SK-N-SH (cell line): ENCODE measurements around the gene SMAD3. TPM values are rescaled to one million over a fixed set of nuclear protein-coding genes. Genes with fewer than 3 reads are reported as not detected.

Source experiments
- CTCF ChIA-PET: fragments of 300-600, 350-600 bp; formaldehyde crosslinking; extraction: SDS; loops from one replicate; lab custom pipeline; 2021; lab: Yijun Ruan, JAX
- POLR2A ChIA-PET: fragments of 350-600 bp; sonication (Branson Sonifier 250); formaldehyde crosslinking; extraction: SDS; loops from one replicate; lab custom pipeline; 2020; ENCODE audit warnings: antibody characterized with exemption, inconsistent platforms; lab: Yijun Ruan, JAX
- DNase-seq: peaks from one replicate; pipeline ENCODE4 v3.0.0; 2012
- H2AFZ ChIP-seq: fragments of 200-600 bp; sonication (generic); 2 replicates; pipeline ENCODE4 v1.8.1; 2016; ENCODE audit warnings: antibody characterized with exemption, mild to moderate bottlenecking, low read depth
- H3F3A ChIP-seq: fragments of 200-600 bp; sonication (generic); replicated peaks from 2 replicates; pipeline ENCODE3; 2016; ENCODE audit warnings: antibody characterized with exemption, mild to moderate bottlenecking; ENCODE audit not compliant: insufficient read depth
- H3K27ac ChIP-seq, 2 experiments: fragments of 200-500 bp in 1 of 2; fragments of 200-600 bp in 1 of 2; sonication (Bioruptor generic) in 1 of 2; sonication (generic), shearing (Covaris generic) in 1 of 2; 2 replicates each; pipeline versions ENCODE4 v1.5.1 to v1.6.1; 2014 to 2016; ENCODE audit warnings: low read depth in 2 of 2, inconsistent platforms in 1 of 2, low read length in 1 of 2, mild to moderate bottlenecking in 1 of 2, mixed read lengths in 1 of 2
- H3K27me3 ChIP-seq: fragments of 200-600 bp; sonication (generic), shearing (Covaris generic); 2 replicates; pipeline ENCODE4 v1.6.1; 2016; ENCODE audit warnings: mixed run types; ENCODE audit not compliant: insufficient read depth
- H3K36me3 ChIP-seq, 2 experiments: fragments of 200-500 bp in 1 of 2; fragments of 200-600 bp in 1 of 2; sonication (Bioruptor generic) in 1 of 2; sonication (generic) in 1 of 2; replicated peaks in 1 of 2; 2 replicates each; pipeline versions ENCODE3 to v1.5.1; 2014 to 2016; ENCODE audit warnings: low read length in 1 of 2, mild to moderate bottlenecking in 1 of 2; ENCODE audit not compliant: insufficient read depth in 2 of 2, control insufficient read depth in 1 of 2
- H3K4me1 ChIP-seq, 2 experiments: fragments of 200-500 bp in 1 of 2; fragments of 200-600 bp in 1 of 2; sonication (Bioruptor generic) in 1 of 2; sonication (generic), shearing (Covaris generic) in 1 of 2; 2 replicates each; pipeline versions ENCODE4 v1.5.1 to v1.6.1; 2014 to 2016; ENCODE audit warnings: low read depth in 1 of 2, low read length in 1 of 2, mixed run types in 1 of 2; ENCODE audit not compliant: insufficient read depth in 2 of 2, control insufficient read depth in 1 of 2
- H3K4me2 ChIP-seq: fragments of 200-600 bp; sonication (generic), shearing (Covaris generic); 2 replicates; pipeline ENCODE4 v1.6.1; 2017; ENCODE audit warnings: mixed run types
- H3K4me3 ChIP-seq, 2 experiments: fragments of 200-500 bp in 1 of 2; fragments of 200-600 bp in 1 of 2; sonication (Bioruptor generic) in 1 of 2; sonication (generic), shearing (Covaris generic) in 1 of 2; 2 replicates each; pipeline versions ENCODE4 v1.5.1 to v1.8.1; 2014 to 2016; ENCODE audit warnings: low read depth in 2 of 2, inconsistent platforms in 1 of 2, low read length in 1 of 2, mild to moderate bottlenecking in 1 of 2, mixed read lengths in 1 of 2, moderate library complexity in 1 of 2
- H3K79me2 ChIP-seq: fragments of 200-600 bp; sonication (generic); 2 replicates; pipeline ENCODE4 v1.8.1; 2017; ENCODE audit warnings: mild to moderate bottlenecking; ENCODE audit not compliant: insufficient read depth
- H3K9ac ChIP-seq: fragments of 200-600 bp; sonication (generic); 2 replicates; pipeline ENCODE4 v1.6.1; 2017; ENCODE audit warnings: mixed run types
- H3K9me2 ChIP-seq: fragments of 200-600 bp; sonication (generic); 2 replicates; pipeline ENCODE4 v1.6.1; 2017; ENCODE audit warnings: mixed run types
- H3K9me3 ChIP-seq: fragments of 200-600 bp; sonication (generic); 2 replicates; pipeline ENCODE4 v1.6.1; 2017; ENCODE audit warnings: mixed run types, mild to moderate bottlenecking, moderate library complexity
- H4K20me1 ChIP-seq: fragments of 200-600 bp; sonication (generic); 2 replicates; pipeline ENCODE4 v1.6.1; 2017; ENCODE audit warnings: mild to moderate bottlenecking, mixed run types; ENCODE audit not compliant: insufficient read depth
- FOSL2 ChIP-seq: IDR thresholded peaks from 2 replicates; pipeline ENCODE4 v1.4.0; 2012; ENCODE audit warnings: low read depth, mild to moderate bottlenecking, moderate library complexity, borderline replicate concordance
- FOXJ3 ChIP-seq: sonication (generic); formaldehyde crosslinking; IDR thresholded peaks from 2 replicates; pipeline ENCODE4 v1.5.1; 2020; ENCODE audit warnings: mild to moderate bottlenecking, missing genetic modification reagents
- FOXM1 ChIP-seq: IDR thresholded peaks from 2 replicates; pipeline ENCODE4 v1.4.0; 2012; ENCODE audit warnings: low read depth, mild to moderate bottlenecking
- JUND ChIP-seq: IDR thresholded peaks from 2 replicates; pipeline ENCODE4 v1.4.0; 2012
- MXI1 ChIP-seq: IDR thresholded peaks from 2 replicates; pipeline ENCODE4 v1.6.1; 2012; ENCODE audit warnings: mild to moderate bottlenecking, low read depth, low read length, improper control_type of control experiment
- NFIC ChIP-seq: IDR thresholded peaks from 2 replicates; pipeline ENCODE4 v1.4.0; 2012; ENCODE audit warnings: borderline replicate concordance
- POLR2AphosphoS5 ChIP-seq: IDR thresholded peaks from 2 replicates; pipeline ENCODE4 v1.6.1; 2012; ENCODE audit warnings: low read depth, low read length
- RCOR1 ChIP-seq: fragments of 150-350 bp; IDR thresholded peaks from 2 replicates; pipeline ENCODE4 v1.6.1; 2017; ENCODE audit warnings: antibody characterized with exemption, low read length
- RFX5 ChIP-seq: IDR thresholded peaks from 2 replicates; pipeline ENCODE4 v1.6.1; 2012; ENCODE audit warnings: mild to moderate bottlenecking, improper control_type of control experiment, low read length
- RXRA ChIP-seq: IDR thresholded peaks from 2 replicates; pipeline ENCODE4 v1.4.0; 2012; ENCODE audit warnings: low read depth, mild to moderate bottlenecking, borderline replicate concordance
- SMC3 ChIP-seq: IDR thresholded peaks from 2 replicates; pipeline ENCODE4 v1.6.1; 2012; ENCODE audit warnings: low read depth, low read length, improper control_type of control experiment
- TCF12 ChIP-seq: IDR thresholded peaks from 2 replicates; pipeline ENCODE4 v1.4.0; 2012
- WGBS: methylation state at CpG from one replicate; pipeline ENCODE4 v1.1.6; 2017; ENCODE audit warnings: low lambda C conversion rate; 5-methylcytosine and 5-hydroxymethylcytosine counted together
- polyA plus RNA-seq, 3 experiments: library from polyadenylated mRNA; depleted of rRNA; stranded (reverse); fragments of >200 nt; gene quantifications; 2 replicates each; pipeline ENCODE4 v1.2.3, GENCODE V29; 2012
- TF ChIP-seq, protein P1 (sequence below): fragments of 200-600 bp; sonication (generic); IDR thresholded peaks from 2 replicates; pipeline ENCODE4 v1.6.1; 2017; ENCODE audit warnings: antibody characterized with exemption, mild to moderate bottlenecking, moderate library complexity
- TF ChIP-seq, protein P2 (sequence below): IDR thresholded peaks from 2 replicates; pipeline ENCODE4 v1.4.0; 2012; ENCODE audit warnings: low read depth
- TF ChIP-seq, protein P3 (sequence below): fragments of 150-350 bp; IDR thresholded peaks from 2 replicates; pipeline ENCODE4 v1.6.1; 2016; ENCODE audit warnings: mild to moderate bottlenecking, low read depth, low read length
- TF ChIP-seq, protein P4 (sequence below): fragments of 150-350 bp; IDR thresholded peaks from 2 replicates; pipeline ENCODE4 v1.6.1; 2017; ENCODE audit warnings: antibody characterized with exemption, low read length, low read depth, borderline replicate concordance

SMAD3 gene
- polyA plus RNA-seq, 1 of the 3 experiments (the other 2 are of a cell fraction): 19.5 TPM

DNA sequence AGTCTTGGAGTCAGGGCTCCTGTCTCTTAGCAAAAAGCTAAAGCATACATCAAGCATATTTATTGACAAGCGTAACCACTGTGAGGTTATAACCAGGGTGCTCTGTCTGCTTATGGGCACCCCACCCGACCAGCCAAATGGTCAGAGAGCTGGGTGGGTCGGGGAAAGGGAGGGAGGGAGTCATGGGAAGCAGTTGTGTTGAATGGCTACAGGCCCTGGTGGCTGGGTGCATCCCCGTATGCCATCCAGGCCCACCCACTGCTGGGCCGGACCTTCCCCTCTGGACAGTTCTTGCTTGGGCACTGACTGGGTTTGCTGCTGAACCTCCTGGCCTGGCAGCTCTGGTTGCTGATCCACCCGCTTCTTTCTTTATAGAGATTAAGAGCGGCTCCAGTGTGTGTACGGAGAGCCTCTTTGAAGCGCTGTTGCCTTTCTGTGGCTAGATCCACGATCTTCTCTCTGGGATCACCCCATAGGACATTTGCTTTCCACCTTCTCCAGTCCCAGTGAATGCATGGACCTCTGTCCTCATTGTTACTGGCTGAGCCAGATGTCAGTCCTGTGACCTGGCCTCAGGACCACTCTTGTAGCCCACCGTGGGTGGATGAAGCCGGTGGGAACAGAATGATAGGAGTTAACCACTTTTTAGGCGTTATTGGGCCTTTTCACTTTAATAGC is 59.6 kb downstream of the SMAD3 start:
- peaks cover 76% of the 10 kb centered on the region for H3K79me2 ChIP-seq
- H3K9me3 ChIP-seq: no peaks in the 10 kb centered on the region
- 54% methylated on average over 10 of the region's 13 CpGs for WGBS
- H2AFZ ChIP-seq: no peak overlapping the region
- H3K4me2 ChIP-seq: peak overlapping the region; percentile 68
- no peak for TF ChIP-seq SMC3
- TF ChIP-seq, all 33 proteins: peak for 0
- Histone ChIP-seq H3K9ac (peak overlapping the region; percentile 73), H3K27ac (peak overlapping the region; percentile 72 to 99), H3K9me2 (no peaks in the 10 kb centered on the region), H3K4me3 (no peak overlapping the region), H4K20me1 (no peaks in the 10 kb centered on the region), H3K36me3 (peaks cover 0 to 7% of the 10 kb centered on the region in 2 experiments), H3K27me3 (no peaks in the 10 kb centered on the region), H3F3A (peaks cover 67% of the 10 kb centered on the region), H3K4me1 (peaks cover 28 to 53% of the 10 kb centered on the region in 2 experiments)
- DNase-seq: no peak
- CTCF ChIA-PET: interaction anchor here (0.6 kb wide), 1 partner anchor 404 kb away, joined by 3 read pairs; no protein-coding TSS in a partner anchor
- POLR2A ChIA-PET: no interaction called here

DNA sequence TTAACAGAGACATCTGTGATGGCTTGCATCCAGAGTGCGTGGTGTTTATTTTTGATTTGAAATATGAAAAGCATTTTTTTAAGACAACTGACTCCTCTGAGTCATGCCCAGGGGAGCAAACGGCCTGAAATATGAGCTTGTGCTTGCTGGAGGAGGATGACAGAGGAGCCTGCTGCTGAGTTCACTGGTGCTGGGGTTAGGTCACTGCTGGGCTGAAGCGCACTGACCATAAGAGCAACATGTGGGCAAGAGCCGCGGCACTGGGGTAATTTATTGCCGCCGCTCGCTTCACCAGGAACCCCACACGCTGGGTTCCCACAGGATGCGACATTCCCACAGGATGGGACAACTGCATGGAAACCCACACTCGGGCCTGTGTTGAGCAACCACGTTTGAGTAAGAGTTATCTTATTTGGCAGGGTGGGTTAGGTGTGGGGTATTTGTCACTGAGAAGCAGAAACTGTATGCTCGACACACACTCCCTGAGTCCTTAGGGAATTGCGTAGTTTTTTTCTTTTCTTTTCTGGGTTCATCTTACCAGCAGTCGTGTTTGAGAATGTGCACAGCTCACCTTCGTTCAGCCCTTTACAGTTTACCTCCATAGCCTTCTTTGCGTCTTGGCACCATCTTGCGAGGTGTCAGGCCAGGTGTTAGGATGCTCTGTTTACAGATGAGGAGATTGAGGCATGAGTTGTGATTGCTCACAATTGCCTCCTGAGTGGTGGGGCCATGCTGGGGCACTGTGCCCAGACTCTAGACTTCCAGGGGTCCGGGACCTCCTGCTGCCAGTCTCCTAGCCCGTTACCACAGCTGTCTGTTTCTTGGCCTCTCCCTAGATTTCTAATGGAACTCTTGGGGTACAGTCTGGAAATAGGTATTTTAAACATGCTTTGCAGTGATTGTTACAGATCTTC is 60.4 kb downstream of the SMAD3 start:
- ChIA-PET CTCF (interaction anchor here (1.1 kb wide), 1 partner anchor 308 kb away, joined by 3 read pairs; no protein-coding TSS in a partner anchor), POLR2A (no interaction called here)
- Histone ChIP-seq H3K9me2 (no peaks in the 10 kb centered on the region), H3K4me2 (peak overlapping the region; percentile 68), H3K4me1 (peaks cover 22 to 48% of the 10 kb centered on the region in 2 experiments), H3K36me3 (peaks cover 0 to 7% of the 10 kb centered on the region in 2 experiments), H2AFZ (no peak overlapping the region), H3K27me3 (no peaks in the 10 kb centered on the region), H3F3A (peaks cover 60% of the 10 kb centered on the region), H3K4me3 (peak overlapping the region; percentile 15 to 31; a peak in 2 of 4 replicates), H3K9ac (peak overlapping the region; percentile 73), H3K9me3 (no peaks in the 10 kb centered on the region), H3K27ac (peak overlapping the region; percentile 72 to 99), H3K79me2 (peaks cover 78% of the 10 kb centered on the region), H4K20me1 (no peaks in the 10 kb centered on the region)
- WGBS: 37% methylated on average over 12 of the region's 20 CpGs
- DNase-seq: no peak
- TF ChIP-seq POLR2AphosphoS5 (peak; percentile 80), RXRA (peak; percentile 97), JUND (peak; percentile 98), FOXM1 (peak; percentile 100), RCOR1 (no peak), SMC3 (no peak), TCF12 (peak; percentile 97), NFIC (peak; percentile 94), FOSL2 (peak; percentile 94), RFX5 (no peak), FOXJ3 (CRISPR knock-in tag) (no peak), MXI1 (peak; percentile 54; the same call in 1 of the 2 replicates)
- TF ChIP-seq, protein P1, sequence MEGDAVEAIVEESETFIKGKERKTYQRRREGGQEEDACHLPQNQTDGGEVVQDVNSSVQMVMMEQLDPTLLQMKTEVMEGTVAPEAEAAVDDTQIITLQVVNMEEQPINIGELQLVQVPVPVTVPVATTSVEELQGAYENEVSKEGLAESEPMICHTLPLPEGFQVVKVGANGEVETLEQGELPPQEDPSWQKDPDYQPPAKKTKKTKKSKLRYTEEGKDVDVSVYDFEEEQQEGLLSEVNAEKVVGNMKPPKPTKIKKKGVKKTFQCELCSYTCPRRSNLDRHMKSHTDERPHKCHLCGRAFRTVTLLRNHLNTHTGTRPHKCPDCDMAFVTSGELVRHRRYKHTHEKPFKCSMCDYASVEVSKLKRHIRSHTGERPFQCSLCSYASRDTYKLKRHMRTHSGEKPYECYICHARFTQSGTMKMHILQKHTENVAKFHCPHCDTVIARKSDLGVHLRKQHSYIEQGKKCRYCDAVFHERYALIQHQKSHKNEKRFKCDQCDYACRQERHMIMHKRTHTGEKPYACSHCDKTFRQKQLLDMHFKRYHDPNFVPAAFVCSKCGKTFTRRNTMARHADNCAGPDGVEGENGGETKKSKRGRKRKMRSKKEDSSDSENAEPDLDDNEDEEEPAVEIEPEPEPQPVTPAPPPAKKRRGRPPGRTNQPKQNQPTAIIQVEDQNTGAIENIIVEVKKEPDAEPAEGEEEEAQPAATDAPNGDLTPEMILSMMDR: no peak
- TF ChIP-seq, protein P2, sequence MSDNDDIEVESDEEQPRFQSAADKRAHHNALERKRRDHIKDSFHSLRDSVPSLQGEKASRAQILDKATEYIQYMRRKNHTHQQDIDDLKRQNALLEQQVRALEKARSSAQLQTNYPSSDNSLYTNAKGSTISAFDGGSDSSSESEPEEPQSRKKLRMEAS: peak; percentile 89
- TF ChIP-seq, protein P3, sequence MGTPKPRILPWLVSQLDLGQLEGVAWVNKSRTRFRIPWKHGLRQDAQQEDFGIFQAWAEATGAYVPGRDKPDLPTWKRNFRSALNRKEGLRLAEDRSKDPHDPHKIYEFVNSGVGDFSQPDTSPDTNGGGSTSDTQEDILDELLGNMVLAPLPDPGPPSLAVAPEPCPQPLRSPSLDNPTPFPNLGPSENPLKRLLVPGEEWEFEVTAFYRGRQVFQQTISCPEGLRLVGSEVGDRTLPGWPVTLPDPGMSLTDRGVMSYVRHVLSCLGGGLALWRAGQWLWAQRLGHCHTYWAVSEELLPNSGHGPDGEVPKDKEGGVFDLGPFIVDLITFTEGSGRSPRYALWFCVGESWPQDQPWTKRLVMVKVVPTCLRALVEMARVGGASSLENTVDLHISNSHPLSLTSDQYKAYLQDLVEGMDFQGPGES: no peak
- TF ChIP-seq, protein P4, sequence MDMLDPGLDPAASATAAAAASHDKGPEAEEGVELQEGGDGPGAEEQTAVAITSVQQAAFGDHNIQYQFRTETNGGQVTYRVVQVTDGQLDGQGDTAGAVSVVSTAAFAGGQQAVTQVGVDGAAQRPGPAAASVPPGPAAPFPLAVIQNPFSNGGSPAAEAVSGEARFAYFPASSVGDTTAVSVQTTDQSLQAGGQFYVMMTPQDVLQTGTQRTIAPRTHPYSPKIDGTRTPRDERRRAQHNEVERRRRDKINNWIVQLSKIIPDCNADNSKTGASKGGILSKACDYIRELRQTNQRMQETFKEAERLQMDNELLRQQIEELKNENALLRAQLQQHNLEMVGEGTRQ: no peak
